ENCODE results near the gene ANKRD27. TPM values are rescaled to one million over a fixed set of nuclear protein-coding genes. Genes with fewer than 3 reads are reported as not detected.
"Not testable (repeated sequence)": the region's sequence is repeated elsewhere in the genome, so short reads cannot be mapped to it uniquely, and the experiment has no call there.

ANKRD27 gene
- total RNA-seq, 1 donor from 2014 or later = 20.8 TPM

GRCh38 chr19:32598022-32598421 lies 77.0 kb downstream of the ANKRD27 start:
- no peaks in the 10 kb centered on the region for H3K27me3 ChIP-seq (ENCODE audit: insufficient read depth, low read length)

GRCh38 chr19:32595491-32595890 lies 79.5 kb downstream of the ANKRD27 start:
- H4K20me1 ChIP-seq (ENCODE audit: insufficient read depth, low read length) = no peaks in the 10 kb centered on the region
- peaks cover 40% of the 10 kb centered on the region for H3K36me3 ChIP-seq (ENCODE audit: insufficient read depth, low read length)
- H3K27me3 Mint-ChIP-seq (ENCODE audit: low read depth, unreplicated experiment) = no peaks in the 10 kb centered on the region
- H3K4me1 Mint-ChIP-seq (ENCODE audit: low read depth, unreplicated experiment) = no peaks in the 10 kb centered on the region
- TF ChIP-seq CTCF (IDR thresholded peaks at IDR 0.05; ENCODE audit: insufficient read depth, low read depth, low read length) (no peak), EZH2 (IDR thresholded peaks at IDR 0.05; ENCODE audit: insufficient read depth, low read length) (no peak)
- H3K9ac ChIP-seq (ENCODE audit: low read length) = no peak overlapping the region
- peaks cover 23% of the 10 kb centered on the region for H3K36me3 Mint-ChIP-seq (ENCODE audit: low read depth, unreplicated experiment)
- no peak overlapping the region for H2AFZ ChIP-seq (ENCODE audit: low read depth, low read length)
- H3K4me3 ChIP-seq (ENCODE audit: insufficient read depth, low read depth, low read length) = no peak overlapping the region
- H3K79me2 ChIP-seq (ENCODE audit: insufficient read depth, low read length) = no peaks in the 10 kb centered on the region
- H3K27ac Mint-ChIP-seq (ENCODE audit: unreplicated experiment) = no peak overlapping the region
- no peak for FAIRE-seq
- no peak overlapping the region for H3K4me3 Mint-ChIP-seq (ENCODE audit: unreplicated experiment)
- no peak for DNase-seq (ENCODE audit: low read depth)
- no peaks in the 10 kb centered on the region for H3K27me3 ChIP-seq (ENCODE audit: insufficient read depth, low read length)
- no peaks in the 10 kb centered on the region for H3K9me3 Mint-ChIP-seq (ENCODE audit: unreplicated experiment)
- no peaks in the 10 kb centered on the region for H3K4me1 ChIP-seq (ENCODE audit: insufficient read depth, low read length)
- H3K4me2 ChIP-seq (ENCODE audit: low read length) = no peak overlapping the region
- no peak overlapping the region for H3K27ac ChIP-seq (ENCODE audit: low read depth, low read length)
- H3K9me3 ChIP-seq (ENCODE audit: insufficient read depth, low read depth, low read length) = no peaks in the 10 kb centered on the region

More at GRCh38 chr19:32598022-32598421, 77.0 kb downstream of the ANKRD27 start:
- H3K4me1 ChIP-seq (ENCODE audit: insufficient read depth, low read length) = no peaks in the 10 kb centered on the region
- no peak overlapping the region for H2AFZ ChIP-seq (ENCODE audit: low read depth, low read length)
- no peak for FAIRE-seq
- peaks cover 12% of the 10 kb centered on the region for H3K36me3 Mint-ChIP-seq (ENCODE audit: low read depth, unreplicated experiment)
- no peak overlapping the region for H3K4me3 Mint-ChIP-seq (ENCODE audit: unreplicated experiment)
- no peaks in the 10 kb centered on the region for H3K9me3 ChIP-seq (ENCODE audit: insufficient read depth, low read depth, low read length)
- H3K79me2 ChIP-seq (ENCODE audit: insufficient read depth, low read length) = no peaks in the 10 kb centered on the region
- no peaks in the 10 kb centered on the region for H3K4me1 Mint-ChIP-seq (ENCODE audit: low read depth, unreplicated experiment)
- DNase-seq (ENCODE audit: low read depth) = no peak
- H3K27ac ChIP-seq (ENCODE audit: low read depth, low read length) = no peak overlapping the region
- H3K4me2 ChIP-seq (ENCODE audit: low read length) = no peak overlapping the region
- TF ChIP-seq CTCF (IDR thresholded peaks at IDR 0.05; ENCODE audit: insufficient read depth, low read depth, low read length) (no peak), EZH2 (IDR thresholded peaks at IDR 0.05; ENCODE audit: insufficient read depth, low read length) (no peak)
- H3K9me3 Mint-ChIP-seq (ENCODE audit: unreplicated experiment) = no peaks in the 10 kb centered on the region
- H3K36me3 ChIP-seq (ENCODE audit: insufficient read depth, low read length) = peaks cover 43% of the 10 kb centered on the region
- no peaks in the 10 kb centered on the region for H3K27me3 Mint-ChIP-seq (ENCODE audit: low read depth, unreplicated experiment)
- H3K4me3 ChIP-seq (ENCODE audit: insufficient read depth, low read depth, low read length) = no peak overlapping the region
- no peaks in the 10 kb centered on the region for H4K20me1 ChIP-seq (ENCODE audit: insufficient read depth, low read length)
- no peak overlapping the region for H3K27ac Mint-ChIP-seq (ENCODE audit: unreplicated experiment)
- no peak overlapping the region for H3K9ac ChIP-seq (ENCODE audit: low read length)

GRCh38 chr19:32594021-32594420 lies 81.0 kb downstream of the ANKRD27 start:
- no peak for DNase-seq (ENCODE audit: low read depth)
- no peak overlapping the region for H3K9ac ChIP-seq (ENCODE audit: low read length)
- no peaks in the 10 kb centered on the region for H3K79me2 ChIP-seq (ENCODE audit: insufficient read depth, low read length)
- no peak overlapping the region for H3K27ac Mint-ChIP-seq (ENCODE audit: unreplicated experiment)
- no peaks in the 10 kb centered on the region for H3K27me3 Mint-ChIP-seq (ENCODE audit: low read depth, unreplicated experiment)
- TF ChIP-seq EZH2 (IDR thresholded peaks at IDR 0.05; ENCODE audit: insufficient read depth, low read length) (no peak), CTCF (IDR thresholded peaks at IDR 0.05; ENCODE audit: insufficient read depth, low read depth, low read length) (no peak)
- no peaks in the 10 kb centered on the region for H3K4me1 Mint-ChIP-seq (ENCODE audit: low read depth, unreplicated experiment)
- no peak overlapping the region for H3K4me2 ChIP-seq (ENCODE audit: low read length)
- peaks cover 23% of the 10 kb centered on the region for H3K36me3 Mint-ChIP-seq (ENCODE audit: low read depth, unreplicated experiment)
- H3K4me1 ChIP-seq (ENCODE audit: insufficient read depth, low read length) = no peaks in the 10 kb centered on the region
- FAIRE-seq = no peak
- no peaks in the 10 kb centered on the region for H3K9me3 Mint-ChIP-seq (ENCODE audit: unreplicated experiment)
- H3K4me3 ChIP-seq (ENCODE audit: insufficient read depth, low read depth, low read length) = no peak overlapping the region
- no peaks in the 10 kb centered on the region for H3K27me3 ChIP-seq (ENCODE audit: insufficient read depth, low read length)
- H2AFZ ChIP-seq (ENCODE audit: low read depth, low read length) = no peak overlapping the region
- no peak overlapping the region for H3K4me3 Mint-ChIP-seq (ENCODE audit: unreplicated experiment)
- H3K27ac ChIP-seq (ENCODE audit: low read depth, low read length) = no peak overlapping the region
- H3K36me3 ChIP-seq (ENCODE audit: insufficient read depth, low read length) = peaks cover 35% of the 10 kb centered on the region
- H3K9me3 ChIP-seq (ENCODE audit: insufficient read depth, low read depth, low read length) = no peaks in the 10 kb centered on the region
- H4K20me1 ChIP-seq (ENCODE audit: insufficient read depth, low read length) = no peaks in the 10 kb centered on the region

- Histone ChIP-seq H3K79me2 (ENCODE audit: insufficient read depth, low read length) (peaks cover 22% of the 10 kb centered on the region), H3K36me3 (ENCODE audit: insufficient read depth, low read length) (peaks cover 31% of the 10 kb centered on the region), H4K20me1 (ENCODE audit: insufficient read depth, low read length) (peaks cover 22% of the 10 kb centered on the region)
- H3K36me3 Mint-ChIP-seq (ENCODE audit: low read depth, unreplicated experiment) = peaks cover 33% of the 10 kb centered on the region
- not testable (repeated sequence) for H3K9ac ChIP-seq (ENCODE audit: low read length); H3K4me1 ChIP-seq (ENCODE audit: insufficient read depth, low read length); H3K4me2 ChIP-seq (ENCODE audit: low read length); H3K27ac Mint-ChIP-seq (ENCODE audit: unreplicated experiment); H2AFZ ChIP-seq (ENCODE audit: low read depth, low read length); FAIRE-seq; H3K4me3 ChIP-seq (ENCODE audit: insufficient read depth, low read depth, low read length); H3K4me3 Mint-ChIP-seq (ENCODE audit: unreplicated experiment); H3K9me3 Mint-ChIP-seq (ENCODE audit: unreplicated experiment); H3K27me3 Mint-ChIP-seq (ENCODE audit: low read depth, unreplicated experiment); H3K27me3 ChIP-seq (ENCODE audit: insufficient read depth, low read length); H3K4me1 Mint-ChIP-seq (ENCODE audit: low read depth, unreplicated experiment); DNase-seq (ENCODE audit: low read depth); H3K9me3 ChIP-seq (ENCODE audit: insufficient read depth, low read depth, low read length); H3K27ac ChIP-seq (ENCODE audit: low read depth, low read length)
These were observed 87.1 kb downstream of the ANKRD27 start for GRCh38 chr19:32587747-32588504.

All from astrocyte (in vitro differentiated cells and primary cell).